Upper lobe of right lung (tissue), 1 donor: ENCODE data around the gene PSD4. TPM values are rescaled to one million over a fixed set of nuclear protein-coding genes. Genes with fewer than 3 reads are reported as not detected.

ENCODE experiments used
- ATAC-seq: fragments of 200-7000 bp; cut with Tn5 transposase; one replicate; pipeline ENCODE4 v1.9.1; 2020; ENCODE audit warnings: mild to moderate bottlenecking, moderate library complexity
- DNase-seq: peaks from one replicate; pipeline ENCODE4 v3.0.0-alpha.2; 2020
- H3K27ac ChIP-seq: fragments of 200-600 bp; one replicate; pipeline ENCODE4 v1.8.0; 2022
- H3K27me3 ChIP-seq: fragments of 200-600 bp; one replicate; pipeline ENCODE4 v1.8.0; 2022; ENCODE audit warnings: mild to moderate bottlenecking
- H3K36me3 ChIP-seq: fragments of 200-600 bp; one replicate; pipeline ENCODE4 v1.8.0; 2022
- H3K4me1 ChIP-seq: fragments of 200-600 bp; one replicate; pipeline ENCODE4 v1.8.0; 2022
- H3K4me3 ChIP-seq: fragments of 200-600 bp; one replicate; pipeline ENCODE4 v1.8.0; 2022; ENCODE audit warnings: mild to moderate bottlenecking
- H3K9me3 ChIP-seq: fragments of 200-600 bp; one replicate; pipeline ENCODE4 v1.8.0; 2022
- intact Hi-C: fragments of 100-400 bp; cut with DNase I; formaldehyde crosslinking; loops from one replicate; pipeline ENCODE4 v1.11.0; 2022
- total RNA-seq: library from RNA; stranded (reverse); fragmentation: NEBNext Ultra II Directional; extraction: Animal tissue kit (Norgen Biotek cat#: 25700); gene quantifications from one replicate; pipeline ENCODE4 v1.2.1, GENCODE V29; 2021
- TF ChIP-seq, protein P1 (sequence below): fragments of 200-600 bp; IDR thresholded peaks from one replicate; pipeline ENCODE4 v1.8.0; 2022; ENCODE audit warnings: antibody characterized with exemption
- donor health status: DM: no; HTN: yes; CAD: no; lungs with severe emphysema.

The PSD4 gene
- total RNA-seq, 1 donor from 2014 or later: 37.8 TPM

DNA sequence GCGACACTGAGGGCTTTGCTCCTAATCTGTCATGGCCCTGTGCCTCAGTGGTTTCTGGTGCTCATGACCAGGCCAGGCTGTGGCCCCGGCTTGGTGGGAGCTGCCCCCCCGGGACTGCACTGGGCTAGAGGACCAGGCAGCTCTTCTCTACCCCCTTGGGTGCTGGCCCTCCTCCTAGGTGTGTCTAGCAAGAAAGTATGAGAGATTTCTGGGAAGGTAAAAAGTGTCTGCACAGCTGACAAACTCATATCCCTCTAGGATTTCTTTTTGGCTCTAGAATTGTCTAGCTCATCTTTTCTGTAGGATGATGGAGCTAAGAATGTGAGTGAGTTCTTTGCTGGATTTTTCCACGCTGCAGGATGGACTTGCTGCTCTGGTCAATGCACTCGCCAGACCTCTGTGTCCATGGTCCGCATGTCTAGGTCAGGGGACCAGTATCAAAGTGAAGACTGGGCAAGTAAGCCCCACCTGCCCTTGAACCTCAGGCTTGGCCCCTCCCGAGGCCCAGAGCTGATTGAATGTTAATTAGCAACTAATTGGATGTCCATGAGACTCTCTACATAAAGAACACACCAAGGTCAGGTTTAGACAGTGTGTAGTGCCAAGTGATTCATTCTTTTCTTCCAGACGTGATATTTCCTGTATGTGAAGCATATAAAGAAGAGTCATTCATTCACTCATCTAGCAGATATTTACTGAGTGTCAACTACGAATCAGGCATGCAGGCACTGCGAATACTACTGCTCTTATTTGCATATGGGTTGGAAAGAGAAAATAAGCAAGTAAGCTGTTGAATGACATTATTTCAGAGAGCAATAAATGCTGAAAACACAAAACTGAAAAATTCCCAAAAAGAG is 15.6 kb upstream of the PSD4 start:
- TF ChIP-seq, protein P1, sequence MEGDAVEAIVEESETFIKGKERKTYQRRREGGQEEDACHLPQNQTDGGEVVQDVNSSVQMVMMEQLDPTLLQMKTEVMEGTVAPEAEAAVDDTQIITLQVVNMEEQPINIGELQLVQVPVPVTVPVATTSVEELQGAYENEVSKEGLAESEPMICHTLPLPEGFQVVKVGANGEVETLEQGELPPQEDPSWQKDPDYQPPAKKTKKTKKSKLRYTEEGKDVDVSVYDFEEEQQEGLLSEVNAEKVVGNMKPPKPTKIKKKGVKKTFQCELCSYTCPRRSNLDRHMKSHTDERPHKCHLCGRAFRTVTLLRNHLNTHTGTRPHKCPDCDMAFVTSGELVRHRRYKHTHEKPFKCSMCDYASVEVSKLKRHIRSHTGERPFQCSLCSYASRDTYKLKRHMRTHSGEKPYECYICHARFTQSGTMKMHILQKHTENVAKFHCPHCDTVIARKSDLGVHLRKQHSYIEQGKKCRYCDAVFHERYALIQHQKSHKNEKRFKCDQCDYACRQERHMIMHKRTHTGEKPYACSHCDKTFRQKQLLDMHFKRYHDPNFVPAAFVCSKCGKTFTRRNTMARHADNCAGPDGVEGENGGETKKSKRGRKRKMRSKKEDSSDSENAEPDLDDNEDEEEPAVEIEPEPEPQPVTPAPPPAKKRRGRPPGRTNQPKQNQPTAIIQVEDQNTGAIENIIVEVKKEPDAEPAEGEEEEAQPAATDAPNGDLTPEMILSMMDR: no peak
- Histone ChIP-seq H3K4me3 (peak overlapping the region; percentile 58), H3K9me3 (no peaks in the 10 kb centered on the region), H3K36me3 (no peaks in the 10 kb centered on the region), H3K27me3 (no peaks in the 10 kb centered on the region), H3K27ac (peak overlapping the region; percentile 68), H3K4me1 (peaks cover 10% of the 10 kb centered on the region)
- intact Hi-C loops: no loop called here
- DNase-seq (no peak), ATAC-seq (peak; percentile 28)

DNA sequence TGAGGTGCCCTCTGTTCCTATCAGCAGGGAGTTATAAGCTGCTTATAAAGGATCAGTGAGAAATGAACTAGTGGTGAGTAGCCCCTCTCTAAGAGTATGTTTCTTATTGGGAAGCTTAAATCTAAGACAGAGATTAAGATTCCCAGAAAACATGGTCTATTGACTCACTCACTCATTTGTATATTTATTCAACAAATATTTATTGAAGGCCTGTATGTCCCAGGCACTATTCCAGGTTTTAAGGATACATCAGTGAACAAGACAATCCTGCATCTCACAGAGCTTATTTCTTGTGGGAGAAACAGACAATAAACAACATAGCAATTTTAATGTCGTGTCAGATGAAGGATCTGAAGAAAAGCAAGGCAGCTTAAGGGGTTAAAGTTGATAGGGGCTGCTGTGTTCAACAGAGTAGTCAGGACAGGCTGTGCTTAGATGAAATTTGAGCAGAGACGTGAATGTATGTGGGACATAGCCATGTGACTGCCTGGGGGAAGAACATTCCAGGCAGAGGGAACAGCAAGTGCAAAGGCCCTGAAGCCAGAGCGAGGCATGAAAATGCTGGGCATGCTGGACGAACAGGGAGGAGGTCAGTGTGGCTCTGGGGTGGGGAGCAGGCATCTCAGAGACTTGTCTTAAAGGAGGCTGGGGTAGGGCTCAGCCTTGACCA is 14.8 kb upstream of the PSD4 start:
- no peak for ATAC-seq
- peaks cover 10% of the 10 kb centered on the region for H3K4me1 ChIP-seq
- TF ChIP-seq, protein P1: no peak
- no peaks in the 10 kb centered on the region for H3K36me3 ChIP-seq
- DNase-seq: no peak
- no peak overlapping the region for H3K4me3 ChIP-seq
- H3K27ac ChIP-seq: no peak overlapping the region
- no peaks in the 10 kb centered on the region for H3K9me3 ChIP-seq
- intact Hi-C loops: no loop called here
- H3K27me3 ChIP-seq: no peaks in the 10 kb centered on the region

DNA sequence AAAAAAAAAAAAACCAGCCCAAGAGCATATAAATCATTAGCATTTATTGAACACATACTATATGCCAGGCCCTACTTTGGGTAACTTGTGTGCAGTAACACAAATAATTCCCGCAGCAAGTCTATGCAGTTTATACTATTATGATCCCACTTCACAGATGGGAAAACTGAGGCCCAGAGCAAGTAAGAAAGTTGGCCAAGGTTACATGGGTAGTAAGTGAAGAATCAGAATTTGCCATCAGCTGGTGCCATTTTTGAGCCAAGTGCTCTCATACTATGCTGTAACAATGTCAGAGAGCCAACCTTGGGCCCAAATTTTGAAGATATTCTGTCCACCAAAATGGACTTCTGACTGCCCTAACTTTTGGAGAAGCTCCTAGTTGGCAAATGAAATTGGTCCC is 13.5 kb upstream of the PSD4 start:
- Histone ChIP-seq H3K9me3 (no peaks in the 10 kb centered on the region), H3K27ac (no peak overlapping the region), H3K4me1 (peaks cover 10% of the 10 kb centered on the region), H3K27me3 (no peaks in the 10 kb centered on the region), H3K4me3 (no peak overlapping the region), H3K36me3 (no peaks in the 10 kb centered on the region)
- DNase-seq (no peak), ATAC-seq (no peak)
- intact Hi-C loops: no loop called here
- TF ChIP-seq, protein P1: no peak

DNA sequence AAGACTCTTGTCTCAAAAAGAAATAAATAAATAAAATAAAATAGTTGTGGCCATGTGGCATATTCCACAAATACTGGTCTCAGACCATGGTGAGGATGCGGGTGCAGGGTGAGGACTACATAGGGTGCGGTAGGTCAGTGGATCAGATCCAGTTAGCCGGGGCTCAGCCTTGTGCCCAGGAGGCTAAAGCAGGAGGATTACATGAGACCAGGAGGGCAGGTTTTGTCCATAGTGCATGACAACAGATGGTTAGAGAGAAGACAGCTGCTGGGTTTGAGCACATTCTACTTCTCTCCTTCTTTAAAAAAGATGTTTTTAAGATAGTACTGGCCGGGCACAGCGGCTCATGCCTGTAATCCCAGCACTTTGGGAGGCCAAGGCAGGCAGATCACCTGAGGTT is 12.8 kb upstream of the PSD4 start:
- Histone ChIP-seq H3K9me3 (no peaks in the 10 kb centered on the region), H3K4me1 (peaks cover 10% of the 10 kb centered on the region), H3K27ac (no peak overlapping the region), H3K27me3 (no peaks in the 10 kb centered on the region), H3K4me3 (no peak overlapping the region), H3K36me3 (no peaks in the 10 kb centered on the region)
- TF ChIP-seq, protein P1: no peak
- DNase-seq: no peak
- intact Hi-C loops: no loop called here
- no peak for ATAC-seq

DNA sequence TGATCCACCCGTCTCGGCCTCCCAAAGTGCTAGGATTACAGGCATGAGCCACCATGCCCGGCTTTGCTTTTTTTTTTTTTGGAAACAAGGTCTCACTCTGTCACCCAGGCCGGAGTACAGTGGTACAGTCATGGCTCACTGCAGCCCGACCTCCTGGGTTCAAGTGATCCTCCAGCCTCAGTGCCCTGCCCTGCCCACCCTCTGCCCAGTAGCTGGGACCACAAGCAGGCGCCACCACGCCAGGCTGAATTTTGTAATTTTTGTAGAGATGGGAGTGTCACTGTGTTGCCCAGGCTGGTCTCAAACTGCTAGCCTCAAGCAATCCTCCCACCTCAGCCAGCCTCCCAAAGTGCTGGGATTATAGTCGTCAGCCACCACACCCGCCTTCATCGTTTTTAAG is 11.6 kb upstream of the PSD4 start:
- intact Hi-C loops: no loop called here

More for the DNA sequence above, 11.6 kb upstream of the PSD4 start:
- Histone ChIP-seq H3K36me3 (no peaks in the 10 kb centered on the region), H3K4me3 (no peak overlapping the region), H3K27ac (no peak overlapping the region), H3K9me3 (no peaks in the 10 kb centered on the region), H3K27me3 (no peaks in the 10 kb centered on the region), H3K4me1 (peaks cover 17% of the 10 kb centered on the region)
- DNase-seq: no peak
- TF ChIP-seq, protein P1: no peak
- ATAC-seq: no peak
